ENCODE measurements around the gene UST.

DNA sequence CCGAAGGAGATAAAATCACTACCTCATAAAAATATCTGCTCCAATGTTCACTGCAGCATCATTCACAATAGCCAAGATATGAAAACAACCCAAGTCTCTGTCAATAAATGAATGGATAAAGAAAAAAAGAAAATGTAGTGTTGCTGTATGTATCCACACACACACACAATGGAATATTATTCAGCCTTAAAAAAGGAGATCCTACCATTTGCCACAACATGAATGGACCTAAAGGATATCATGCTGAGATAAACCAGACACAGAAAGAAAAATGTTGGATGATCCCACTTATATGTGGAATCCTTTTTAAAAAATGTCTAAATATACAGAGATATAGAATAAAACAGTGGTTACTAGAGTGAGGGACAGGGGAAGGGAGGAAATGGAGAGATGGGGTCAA, 378.5 kb downstream of the UST start:
- TF ChIP-seq, protein P1, sequence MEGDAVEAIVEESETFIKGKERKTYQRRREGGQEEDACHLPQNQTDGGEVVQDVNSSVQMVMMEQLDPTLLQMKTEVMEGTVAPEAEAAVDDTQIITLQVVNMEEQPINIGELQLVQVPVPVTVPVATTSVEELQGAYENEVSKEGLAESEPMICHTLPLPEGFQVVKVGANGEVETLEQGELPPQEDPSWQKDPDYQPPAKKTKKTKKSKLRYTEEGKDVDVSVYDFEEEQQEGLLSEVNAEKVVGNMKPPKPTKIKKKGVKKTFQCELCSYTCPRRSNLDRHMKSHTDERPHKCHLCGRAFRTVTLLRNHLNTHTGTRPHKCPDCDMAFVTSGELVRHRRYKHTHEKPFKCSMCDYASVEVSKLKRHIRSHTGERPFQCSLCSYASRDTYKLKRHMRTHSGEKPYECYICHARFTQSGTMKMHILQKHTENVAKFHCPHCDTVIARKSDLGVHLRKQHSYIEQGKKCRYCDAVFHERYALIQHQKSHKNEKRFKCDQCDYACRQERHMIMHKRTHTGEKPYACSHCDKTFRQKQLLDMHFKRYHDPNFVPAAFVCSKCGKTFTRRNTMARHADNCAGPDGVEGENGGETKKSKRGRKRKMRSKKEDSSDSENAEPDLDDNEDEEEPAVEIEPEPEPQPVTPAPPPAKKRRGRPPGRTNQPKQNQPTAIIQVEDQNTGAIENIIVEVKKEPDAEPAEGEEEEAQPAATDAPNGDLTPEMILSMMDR (IDR thresholded peaks at IDR 0.05): no peak
- no peak for TF ChIP-seq EP300 (IDR thresholded peaks at IDR 0.05; ENCODE audit: low read depth)
